MM.1S (cell line): Measurements from ENCODE around the gene FMN1.

Experiments used
- DNase-seq: peaks from one replicate; pipeline ENCODE4 v3.0.0-alpha.2; 2015
- H2AFZ ChIP-seq: fragments of 300-600 bp; sonication (generic); 2 replicates; pipeline ENCODE4 v1.6.0; 2016; ENCODE audit warnings: antibody characterized with exemption, low read length
- H3F3A ChIP-seq: fragments of 300-600 bp; sonication (generic); 2 replicates; pipeline ENCODE4 v1.6.1; 2016; ENCODE audit warnings: mild to moderate bottlenecking, antibody characterized with exemption, low read length, moderate library complexity, mixed read lengths; ENCODE audit not compliant: insufficient read depth
- H3K27ac ChIP-seq: fragments of 300-600 bp; sonication (generic); 2 replicates; pipeline ENCODE4 v1.5.1; 2016; ENCODE audit warnings: mild to moderate bottlenecking, low read length
- H3K27me3 ChIP-seq: fragments of 300-600 bp; sonication (generic); replicated peaks from 2 replicates; pipeline ENCODE4 v1.6.0; 2016; ENCODE audit warnings: low read length; ENCODE audit not compliant: insufficient read depth
- H3K36me3 ChIP-seq: fragments of 300-600 bp; sonication (generic); replicated peaks from 2 replicates; pipeline ENCODE4 v1.6.1; 2016; ENCODE audit warnings: mild to moderate bottlenecking, low read length, mixed read lengths; ENCODE audit not compliant: insufficient read depth
- H3K4me1 ChIP-seq: fragments of 300-600 bp; sonication (generic); 2 replicates; pipeline ENCODE4 v1.6.1; 2016; ENCODE audit warnings: low read length, mixed read lengths
- H3K4me2 ChIP-seq: fragments of 300-600 bp; sonication (generic); 2 replicates; pipeline ENCODE4 v1.6.0; 2016; ENCODE audit warnings: low read depth, low read length
- H3K4me3 ChIP-seq: fragments of 300-600 bp; sonication (generic); 2 replicates; pipeline ENCODE4 v1.5.1; 2016; ENCODE audit warnings: low read length, mixed read lengths
- H3K79me2 ChIP-seq: fragments of 300-600 bp; sonication (generic); 2 replicates; pipeline ENCODE4 v1.6.1; 2016; ENCODE audit warnings: mixed run types, low read length, mixed read lengths
- H3K9ac ChIP-seq: fragments of 300-600 bp; sonication (generic); 2 replicates; pipeline ENCODE4 v1.6.1; 2016; ENCODE audit warnings: low read length, mixed read lengths
- H3K9me2 ChIP-seq: fragments of 300-600 bp; sonication (generic); replicated peaks from 2 replicates; pipeline ENCODE4 v1.6.1; 2016; ENCODE audit warnings: mild to moderate bottlenecking, low read length, mixed read lengths; ENCODE audit not compliant: insufficient read depth
- H3K9me3 ChIP-seq: fragments of 300-600 bp; sonication (generic); replicated peaks from 2 replicates; pipeline ENCODE4 v1.6.1; 2016; ENCODE audit warnings: mild to moderate bottlenecking, low read length, mixed read lengths; ENCODE audit not compliant: insufficient read depth
- H4K20me1 ChIP-seq: fragments of 300-600 bp; sonication (generic); 2 replicates; pipeline ENCODE4 v1.6.1; 2016; ENCODE audit warnings: mild to moderate bottlenecking, low read length, moderate library complexity, mixed read lengths; ENCODE audit not compliant: insufficient read depth
- EZH2 ChIP-seq: fragments of 300-600 bp; sonication (generic); optimal IDR thresholded peaks from 2 replicates; pipeline ENCODE3; 2017; ENCODE audit warnings: low read depth, mild to moderate bottlenecking, antibody characterized with exemption, low read length, mixed read lengths
- EZH2phosphoT487 ChIP-seq: fragments of 300-600 bp; sonication (generic); IDR thresholded peaks from 2 replicates; pipeline ENCODE4 v1.6.1; 2018; ENCODE audit warnings: antibody characterized with exemption, low read length
- TF ChIP-seq, protein P1 (sequence below): fragments of 300-600 bp; sonication (generic); IDR thresholded peaks from 2 replicates; pipeline ENCODE4 v1.5.1; 2016; ENCODE audit warnings: antibody characterized with exemption, low read length, mixed read lengths

The FMN1 gene

DNA sequence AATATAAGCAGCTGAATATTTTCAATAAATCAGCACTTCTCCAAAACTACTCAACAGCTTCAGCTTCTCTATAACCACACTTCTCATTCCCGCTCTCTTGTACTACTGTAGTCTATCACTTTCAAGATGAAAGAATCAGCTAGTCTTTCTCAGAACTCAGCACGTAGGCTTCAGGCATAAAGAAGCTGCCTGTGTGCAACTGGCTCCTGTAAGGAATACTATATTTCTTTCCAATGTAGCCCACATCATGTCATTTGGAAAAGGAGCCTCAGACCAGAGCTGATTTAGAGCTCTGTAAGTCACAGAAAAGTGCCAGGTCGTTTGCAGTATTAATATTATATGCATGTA is 62.3 kb downstream of the FMN1 start:
- no peaks in the 10 kb centered on the region for H3K79me2 ChIP-seq
- H3K36me3 ChIP-seq, result no peaks in the 10 kb centered on the region
- H3K4me2 ChIP-seq, result no peak overlapping the region
- H3F3A ChIP-seq, result no peaks in the 10 kb centered on the region
- no peak overlapping the region for H2AFZ ChIP-seq
- H3K9me3 ChIP-seq, result no peaks in the 10 kb centered on the region
- no peaks in the 10 kb centered on the region for H3K4me1 ChIP-seq
- H3K4me3 ChIP-seq, result no peak overlapping the region
- no peaks in the 10 kb centered on the region for H4K20me1 ChIP-seq
- H3K9ac ChIP-seq, result no peak overlapping the region
- TF ChIP-seq EZH2 (no peak), EZH2phosphoT487 (no peak)
- TF ChIP-seq, protein P1, sequence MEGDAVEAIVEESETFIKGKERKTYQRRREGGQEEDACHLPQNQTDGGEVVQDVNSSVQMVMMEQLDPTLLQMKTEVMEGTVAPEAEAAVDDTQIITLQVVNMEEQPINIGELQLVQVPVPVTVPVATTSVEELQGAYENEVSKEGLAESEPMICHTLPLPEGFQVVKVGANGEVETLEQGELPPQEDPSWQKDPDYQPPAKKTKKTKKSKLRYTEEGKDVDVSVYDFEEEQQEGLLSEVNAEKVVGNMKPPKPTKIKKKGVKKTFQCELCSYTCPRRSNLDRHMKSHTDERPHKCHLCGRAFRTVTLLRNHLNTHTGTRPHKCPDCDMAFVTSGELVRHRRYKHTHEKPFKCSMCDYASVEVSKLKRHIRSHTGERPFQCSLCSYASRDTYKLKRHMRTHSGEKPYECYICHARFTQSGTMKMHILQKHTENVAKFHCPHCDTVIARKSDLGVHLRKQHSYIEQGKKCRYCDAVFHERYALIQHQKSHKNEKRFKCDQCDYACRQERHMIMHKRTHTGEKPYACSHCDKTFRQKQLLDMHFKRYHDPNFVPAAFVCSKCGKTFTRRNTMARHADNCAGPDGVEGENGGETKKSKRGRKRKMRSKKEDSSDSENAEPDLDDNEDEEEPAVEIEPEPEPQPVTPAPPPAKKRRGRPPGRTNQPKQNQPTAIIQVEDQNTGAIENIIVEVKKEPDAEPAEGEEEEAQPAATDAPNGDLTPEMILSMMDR, result no peak
- no peaks in the 10 kb centered on the region for H3K27me3 ChIP-seq
- H3K27ac ChIP-seq, result no peak overlapping the region
- DNase-seq, result no peak
- H3K9me2 ChIP-seq, result no peaks in the 10 kb centered on the region

DNA sequence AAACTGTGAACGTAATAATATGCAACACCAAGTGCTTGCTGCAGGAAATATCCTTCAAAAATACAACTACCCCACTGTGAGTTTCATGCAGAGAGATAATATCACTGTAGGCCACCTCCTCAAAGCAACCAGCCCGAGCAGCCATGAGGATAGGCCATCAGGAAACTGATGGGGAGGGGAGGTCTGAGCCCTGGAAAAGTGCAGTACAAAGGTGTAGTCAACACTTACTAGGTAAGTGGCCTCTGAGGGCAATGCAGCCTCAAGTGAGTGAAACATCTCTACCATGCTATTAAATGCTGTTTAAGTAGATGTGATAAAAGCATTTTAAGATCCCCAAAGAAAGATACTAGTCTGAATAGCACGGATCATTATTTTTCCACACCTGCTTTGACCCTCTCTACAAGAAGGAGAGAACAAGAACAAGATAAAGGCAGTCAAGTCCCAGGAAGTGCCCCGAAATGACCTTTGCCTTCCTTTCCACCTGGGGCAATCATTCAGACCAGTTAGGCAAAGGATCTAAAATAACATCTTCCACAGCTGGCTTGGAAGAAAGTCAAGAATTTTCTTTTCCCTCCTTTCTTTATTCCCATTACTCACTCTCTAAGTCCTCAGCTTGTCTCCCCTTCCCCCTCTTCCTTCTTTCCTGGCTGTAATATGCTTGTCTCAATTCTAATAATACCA is 62.8 kb downstream of the FMN1 start:
- Histone ChIP-seq H3K79me2 (no peaks in the 10 kb centered on the region), H3K4me3 (no peak overlapping the region), H3K9me3 (no peaks in the 10 kb centered on the region), H2AFZ (no peak overlapping the region), H3K27me3 (no peaks in the 10 kb centered on the region), H4K20me1 (no peaks in the 10 kb centered on the region), H3K9ac (no peak overlapping the region), H3K27ac (no peak overlapping the region), H3K4me1 (no peaks in the 10 kb centered on the region), H3F3A (no peaks in the 10 kb centered on the region), H3K4me2 (no peak overlapping the region), H3K9me2 (no peaks in the 10 kb centered on the region), H3K36me3 (no peaks in the 10 kb centered on the region)
- DNase-seq, result no peak
- TF ChIP-seq EZH2phosphoT487 (no peak), EZH2 (no peak)
- TF ChIP-seq, protein P1, result no peak

- H3K36me3 ChIP-seq, result no peaks in the 10 kb centered on the region
- H2AFZ ChIP-seq, result no peak overlapping the region
- H3K9me3 ChIP-seq, result no peaks in the 10 kb centered on the region
- no peak for DNase-seq
- H3K79me2 ChIP-seq, result no peaks in the 10 kb centered on the region
- H4K20me1 ChIP-seq, result no peaks in the 10 kb centered on the region
- no peaks in the 10 kb centered on the region for H3K27me3 ChIP-seq
- TF ChIP-seq EZH2, result no peak
- no peak for TF ChIP-seq EZH2phosphoT487
- TF ChIP-seq, protein P1, result no peak
- no peak overlapping the region for H3K4me3 ChIP-seq
- no peaks in the 10 kb centered on the region for H3F3A ChIP-seq
- no peak overlapping the region for H3K4me2 ChIP-seq
- H3K9ac ChIP-seq, result no peak overlapping the region
- no peaks in the 10 kb centered on the region for H3K9me2 ChIP-seq
- no peaks in the 10 kb centered on the region for H3K4me1 ChIP-seq
- no peak overlapping the region for H3K27ac ChIP-seq
Measured at GRCh38 chr15:33126559-33127290, 67.8 kb downstream of the FMN1 start.
